NCI-H226 (cell line): ENCODE results near the gene ZSCAN25.
"Not testable (repeated sequence)": the region's sequence is repeated elsewhere in the genome, so short reads cannot be mapped to it uniquely, and the experiment has no call there.

ENCODE experiments used
- DNase-seq: peaks from one replicate; pipeline ENCODE4 v3.0.0-alpha.2; 2015

ZSCAN25 gene

DNA sequence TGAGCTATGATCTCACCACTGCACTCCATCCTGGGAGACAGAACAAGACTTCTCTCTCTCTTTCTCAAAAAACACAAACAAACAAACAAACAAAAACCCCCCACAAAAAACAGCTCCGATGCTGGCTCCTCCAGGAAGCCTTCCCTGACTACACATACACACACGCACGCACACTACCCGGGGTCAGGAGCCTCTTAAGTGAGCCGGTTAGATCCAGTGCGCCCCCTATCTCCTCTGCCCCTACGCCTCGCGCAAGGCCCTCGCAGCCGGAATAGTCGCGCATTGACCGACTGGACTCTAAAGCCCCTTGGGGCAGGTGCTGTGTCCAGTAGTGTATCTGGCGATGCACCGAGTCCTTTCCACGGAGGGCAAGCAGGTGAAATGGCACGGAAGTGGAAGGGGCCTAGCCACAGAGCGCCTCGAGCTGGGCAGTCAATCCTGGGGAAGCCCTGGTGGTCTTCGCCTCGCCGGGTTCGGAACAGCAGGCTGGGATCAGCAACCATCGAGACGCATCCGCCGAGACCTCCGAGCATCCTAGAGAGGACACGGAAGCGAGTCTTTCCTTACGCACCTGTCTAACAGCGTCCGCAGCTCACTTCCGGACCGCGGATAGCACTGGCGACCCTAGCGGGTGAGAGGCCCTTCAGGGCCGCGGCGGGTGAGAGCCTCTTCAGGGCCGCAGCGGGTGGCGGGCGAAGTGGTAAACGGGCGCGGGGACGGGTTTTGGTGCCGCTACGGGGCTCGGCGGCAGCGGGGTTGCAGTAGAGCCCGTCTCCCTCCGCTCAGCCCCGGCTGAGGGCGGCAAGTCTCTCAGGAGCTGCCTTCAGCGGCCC lies at the start of gene ZSCAN25:
ZSCAN25 (plus strand) TSS at position 588 of the 833 bp plus-strand sequence. CDS start 2,661 bp downstream, outside the sequence.
- peak; percentile 86 for DNase-seq

DNA sequence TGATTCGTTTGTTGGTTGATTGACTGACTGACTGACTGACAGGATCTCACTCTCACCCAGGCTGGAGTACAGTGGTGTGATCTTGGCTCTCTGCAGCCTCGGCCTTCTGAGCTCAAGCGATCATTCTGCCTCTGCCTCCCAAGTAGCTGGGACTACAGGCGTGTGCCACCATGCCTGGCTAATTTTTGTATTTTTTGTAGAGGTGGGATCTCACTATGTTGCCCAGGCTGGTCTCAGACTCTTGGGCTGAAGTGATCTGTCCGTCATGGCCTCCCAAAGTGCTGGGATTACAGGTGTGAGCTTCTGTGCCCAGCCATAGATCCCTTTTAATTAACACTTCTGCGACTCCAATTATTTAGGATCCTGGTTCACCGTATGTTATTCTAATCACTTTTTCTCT lies 48.0 kb upstream of the ZSCAN25 start:
- not testable (repeated sequence) for DNase-seq

- no peak for DNase-seq
Observed at GRCh38 chr7:99571768-99572167, 45.0 kb upstream of the ZSCAN25 start.

- no peak for DNase-seq
Observed at GRCh38 chr7:99573257-99573656, 43.5 kb upstream of the ZSCAN25 start.

- no peak for DNase-seq
Observed at GRCh38 chr7:99576251-99576650, 40.5 kb upstream of the ZSCAN25 start.

- DNase-seq, result no peak
Observed at GRCh38 chr7:99579281-99579955, 37.3 kb upstream of the ZSCAN25 start.

- no peak for DNase-seq
Observed at GRCh38 chr7:99579956-99580777, 36.6 kb upstream of the ZSCAN25 start.

- DNase-seq, result not testable (repeated sequence)
Observed at GRCh38 chr7:99580778-99581332, 35.9 kb upstream of the ZSCAN25 start.

GRCh38 chr7:99588868-99589267 lies 27.9 kb upstream of the ZSCAN25 start:
- no peak for DNase-seq

- no peak for DNase-seq
Observed at GRCh38 chr7:99594948-99595745, 21.6 kb upstream of the ZSCAN25 start.

DNA sequence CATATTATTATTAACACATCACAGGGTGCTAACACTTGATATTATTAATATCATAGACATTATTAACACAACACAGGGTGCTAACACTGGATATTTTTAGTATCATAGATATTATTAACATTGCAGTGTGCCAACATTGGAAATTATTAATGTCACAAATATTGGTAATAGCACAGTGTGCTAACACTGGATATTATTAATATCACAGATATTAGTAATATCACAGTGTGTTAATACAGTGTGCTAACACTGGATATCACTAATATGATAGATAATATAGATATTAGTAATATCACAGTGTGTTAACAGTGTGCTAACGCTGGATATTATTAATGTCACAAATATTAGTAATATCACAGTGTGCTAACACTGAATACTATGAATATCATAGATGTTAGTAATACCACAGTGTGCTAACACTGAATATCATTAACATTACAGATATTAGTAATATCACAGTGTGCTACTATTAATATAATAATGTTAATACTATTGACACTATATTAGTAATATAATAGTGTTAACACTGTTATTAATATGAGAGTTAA lies 20.3 kb upstream of the ZSCAN25 start:
- no peak for DNase-seq

- no peak for DNase-seq
Observed at GRCh38 chr7:99597762-99598501, 18.8 kb upstream of the ZSCAN25 start, which contains the start of gene TMEM225B. TSS of gene TMEM225B (plus strand) at chr7:99598267. CDS start at chr7:99604389, 6,122 bp downstream.

GRCh38 chr7:99599836-99600235 lies 16.9 kb upstream of the ZSCAN25 start:
- DNase-seq, result no peak

DNA sequence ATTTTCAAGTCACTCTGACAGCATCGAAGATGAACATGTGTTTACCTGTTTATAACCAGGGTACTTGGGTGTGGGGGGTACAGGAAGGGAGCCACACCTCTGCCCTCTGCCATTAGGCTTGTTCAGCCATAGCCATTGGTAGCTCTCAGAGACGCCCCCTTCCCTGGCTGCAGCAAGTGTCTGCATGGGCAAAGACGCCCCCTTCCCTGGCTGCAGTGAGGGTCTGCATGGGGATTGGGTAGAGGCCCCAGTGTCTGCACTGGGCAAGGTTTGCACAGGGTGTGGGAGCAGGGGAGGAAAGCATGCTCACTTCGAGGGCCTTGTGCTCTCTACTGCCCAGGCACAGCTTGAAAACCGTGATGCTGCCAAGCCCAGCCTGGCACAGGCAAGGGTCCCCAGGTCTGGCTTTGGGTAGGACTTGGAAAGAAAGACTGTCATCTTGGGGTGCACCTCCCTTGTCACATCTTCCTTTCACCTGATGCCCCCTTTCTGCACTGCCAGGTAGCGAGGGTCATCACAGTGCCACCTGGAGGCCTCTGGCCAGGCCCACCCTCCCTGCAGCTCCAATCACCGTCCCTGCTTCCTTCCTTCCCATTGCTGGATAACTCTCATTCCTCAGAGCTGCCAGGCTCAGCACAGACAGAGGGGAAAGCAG lies 15.0 kb upstream of the ZSCAN25 start:
- DNase-seq, result no peak

- DNase-seq, result no peak
Observed at GRCh38 chr7:99605527-99605926, 11.2 kb upstream of the ZSCAN25 start.

GRCh38 chr7:99606531-99606930 lies 10.2 kb upstream of the ZSCAN25 start:
- DNase-seq, result no peak

DNA sequence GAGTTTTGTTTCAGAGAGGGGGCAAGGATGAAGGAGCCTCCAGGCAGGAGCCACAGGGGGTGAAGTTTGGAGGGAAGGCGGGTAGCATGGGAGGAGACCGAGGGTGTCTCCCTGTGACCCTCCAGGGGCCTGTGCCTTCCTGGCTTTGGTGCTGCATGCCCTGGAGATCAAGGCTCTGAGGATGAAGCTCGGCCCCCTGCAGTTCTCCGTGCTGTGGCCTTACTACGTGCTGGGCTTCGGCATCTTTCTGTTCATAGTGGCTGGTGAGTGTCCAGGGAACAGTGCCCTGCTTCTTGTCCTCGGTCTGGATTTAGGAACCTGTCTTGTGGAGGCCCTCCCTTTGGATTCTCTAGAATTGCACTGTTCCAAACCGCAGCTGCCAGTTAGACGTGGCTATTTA lies 9.2 kb upstream of the ZSCAN25 start:
- DNase-seq, result no peak

DNA sequence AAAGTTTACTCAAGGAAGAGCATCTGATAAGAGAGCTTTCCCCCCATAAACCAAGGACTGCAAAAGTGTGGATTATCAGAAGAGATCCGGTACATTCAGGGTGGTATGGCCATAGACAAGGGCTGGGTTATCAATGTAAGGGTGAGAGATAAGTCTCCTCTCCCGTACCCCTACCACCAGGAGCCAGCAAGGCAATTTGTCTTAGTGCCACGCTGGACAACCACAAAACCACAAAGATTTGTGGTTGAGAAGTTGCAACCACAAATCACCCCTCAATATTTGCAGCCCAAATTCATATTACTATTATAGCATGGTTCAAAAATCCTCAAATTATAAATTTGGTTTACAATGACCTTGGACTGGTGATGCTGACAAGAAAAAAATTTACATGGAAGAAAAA lies 2.3 kb upstream of the ZSCAN25 start:
- DNase-seq, result peak; percentile 26

DNA sequence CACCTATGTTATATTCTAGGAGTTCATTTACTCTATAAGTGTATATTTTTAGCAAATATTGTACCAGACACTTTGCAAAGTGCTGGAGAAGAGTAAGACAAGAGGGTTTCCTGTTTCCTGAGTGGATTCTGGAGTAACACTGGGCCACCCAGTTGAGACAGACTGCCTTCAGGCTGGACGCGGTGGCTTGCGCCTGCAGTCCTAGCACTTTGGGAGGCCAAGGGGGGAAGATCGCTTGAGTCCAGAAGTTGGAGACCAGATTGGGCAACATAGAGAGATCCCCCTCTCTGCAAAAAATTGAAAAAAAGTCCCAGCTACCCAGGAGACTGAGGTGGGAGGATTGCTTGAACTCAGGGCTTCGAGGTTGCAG lies 772 bp upstream of the ZSCAN25 start:
- DNase-seq, result no peak

DNA sequence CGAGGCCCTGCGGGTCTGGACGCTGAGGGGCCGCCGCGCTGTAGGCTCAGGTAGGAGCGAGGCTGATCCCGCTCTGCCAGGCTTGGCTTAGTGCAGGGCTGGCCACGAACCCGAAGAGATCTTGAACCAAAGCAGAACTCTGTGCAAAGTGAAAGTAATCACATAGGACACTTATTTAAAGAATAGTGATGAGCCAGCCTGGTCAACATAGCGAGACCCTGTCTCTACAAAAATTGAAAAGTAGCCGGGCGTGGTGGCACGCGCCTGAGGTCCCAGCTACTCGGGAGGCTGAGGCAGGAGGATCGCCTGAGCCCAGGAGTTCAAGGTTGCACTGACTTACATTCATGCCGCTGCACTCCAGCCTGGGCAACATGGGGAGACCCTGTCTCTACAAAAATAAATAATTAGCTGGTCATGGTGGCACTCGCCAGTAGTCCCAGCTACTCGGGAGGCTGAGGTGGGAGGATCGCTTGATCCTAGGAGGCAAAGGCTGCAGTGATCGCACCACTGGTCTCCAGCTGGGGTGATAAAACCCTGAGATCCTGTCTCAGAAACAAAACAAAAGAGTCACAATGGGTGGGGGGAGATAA lies 541 bp downstream of the ZSCAN25 start:
- no peak for DNase-seq
